Motor neuron (in vitro differentiated cells): ENCODE data around the gene IGF2. TPM values are rescaled to one million over a fixed set of nuclear protein-coding genes. Genes with fewer than 3 reads are reported as not detected.

Source experiments
- ATAC-seq, 8 experiments: fragments of 200-7000 bp; cut with Tn5 transposase; replicated peaks in 6 of 8; 2 replicates each; pipeline ENCODE4 v1.8.0; 2021; ENCODE audit warnings: mild to moderate bottlenecking in 8 of 8, moderate library complexity in 8 of 8
- H3K27ac ChIP-seq, 2 donors: fragments of 250-450 bp; sonication (Bioruptor Pico); 2 replicates each; pipeline ENCODE4 v1.9.0; 2021; ENCODE audit warnings: antibody characterized with exemption in 2 of 2, mild to moderate bottlenecking in 2 of 2, moderate library complexity in 1 of 2
- H3K4me1 ChIP-seq, 2 donors: fragments of 250-450 bp; sonication (Bioruptor Pico); replicated peaks in 1 of 2; 2 replicates each; pipeline ENCODE4 v1.6.1; 2021; ENCODE audit warnings: antibody characterized with exemption in 2 of 2, mild to moderate bottlenecking in 2 of 2, moderate library complexity in 1 of 2
- H3K4me3 ChIP-seq, 5 donors: fragments of 250-450 bp; sonication (Bioruptor Pico); 2 replicates each; pipeline ENCODE4 v1.9.0; 2021; ENCODE audit warnings: antibody characterized with exemption in 5 of 5, mild to moderate bottlenecking in 5 of 5, moderate library complexity in 4 of 5
- WGBS, 10 experiments: fragments of 450-650 bp; shearing (Covaris generic); methylation state at CpG; one replicate each; pipeline ENCODE4 v1.0.0; 2022; 5-methylcytosine and 5-hydroxymethylcytosine counted together
- in situ Hi-C, 9 experiments: fragments of 400-800 bp; cut with MboI; loops; one replicate each; pipeline ENCODE4 v1.15.0; 2021; ENCODE audit warnings: low sequenced_read_pairs in 9 of 9, low pct_unique_long_range_greater_than_20kb in 2 of 9; ENCODE audit not compliant: unreplicated experiment in 9 of 9
- total RNA-seq, 8 experiments: library from RNA; unstranded; fragments of 300-600 nt; gene quantifications; 2 replicates each; pipeline versions ENCODE4 v1.2.3 to v1.2.4, GENCODE V29; 2022

The IGF2 gene
- total RNA-seq, 8 experiments from 2014 or later: 0.52 to 165 (median 3.2) TPM

DNA sequence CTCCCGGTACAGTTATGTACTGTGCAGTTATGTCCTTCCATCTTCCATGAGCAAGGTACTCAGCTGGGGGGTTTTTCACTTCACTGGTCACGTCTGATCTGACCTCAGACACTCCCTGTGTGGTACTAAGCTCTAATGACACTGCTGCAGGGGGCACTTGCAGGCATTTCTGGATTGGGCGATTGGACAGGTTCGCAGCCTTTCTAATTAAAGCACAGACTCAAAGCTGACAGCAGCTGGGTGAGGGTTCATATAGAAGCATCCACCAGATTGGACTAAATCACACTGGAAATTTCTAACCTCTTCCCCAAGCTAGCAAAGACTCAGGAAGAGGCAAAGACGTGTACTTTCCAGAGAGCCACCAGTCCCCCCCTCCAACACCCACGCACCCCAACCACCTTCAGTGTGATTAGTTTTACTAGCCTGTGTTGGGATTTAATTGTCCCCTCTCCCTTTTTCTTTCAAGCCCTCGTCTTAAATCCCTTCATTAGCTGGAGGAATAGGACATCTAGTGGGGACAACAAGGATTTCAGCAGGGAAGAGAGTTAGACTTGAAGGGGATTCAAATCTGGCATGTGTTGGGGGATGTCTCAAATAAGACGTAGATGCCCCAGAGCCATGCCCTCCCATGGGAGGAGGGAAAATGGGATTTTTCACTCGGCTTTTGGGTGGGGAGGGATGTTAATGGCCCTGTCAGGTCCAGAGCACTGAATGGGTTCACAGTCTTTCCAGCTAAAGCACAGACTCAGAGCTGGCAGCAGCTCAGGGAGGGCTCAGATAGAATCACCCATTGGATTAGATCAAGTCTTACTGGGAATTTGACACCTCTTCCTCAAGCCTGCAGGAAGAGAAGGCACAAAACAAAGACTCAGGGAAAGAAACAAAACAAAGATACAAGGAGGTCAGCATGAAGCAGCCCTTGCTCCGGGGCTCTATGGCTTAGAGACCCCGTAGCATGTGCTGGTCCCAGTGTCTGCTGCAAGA is 11.0 kb upstream of the IGF2 start:
- no peak overlapping the region for H3K4me3 ChIP-seq
- H3K27ac ChIP-seq: no peak overlapping the region
- ATAC-seq: peak; percentile 15 to 59 (median 32)
- H3K4me1 ChIP-seq: peaks cover 11 to 21% of the 10 kb centered on the region in 2 donors
- 0 to 100% (median 0%) methylated on average over 1 to 5 of the region's 11 CpGs; no CpG with 5 or more reads in 1 of the 10 experiments for WGBS, 10 experiments
- in situ Hi-C loops: loop anchor here in 7 of 9 experiments (10.0 to 25.0 kb wide), 6 partner anchors 263 to 513 kb away; partner anchors contain the start of genes KRTAP5-6 (in 2 of the 7), KRTAP5-5 (in 1 of the 7) and PRR33 (in 1 of the 7)

DNA sequence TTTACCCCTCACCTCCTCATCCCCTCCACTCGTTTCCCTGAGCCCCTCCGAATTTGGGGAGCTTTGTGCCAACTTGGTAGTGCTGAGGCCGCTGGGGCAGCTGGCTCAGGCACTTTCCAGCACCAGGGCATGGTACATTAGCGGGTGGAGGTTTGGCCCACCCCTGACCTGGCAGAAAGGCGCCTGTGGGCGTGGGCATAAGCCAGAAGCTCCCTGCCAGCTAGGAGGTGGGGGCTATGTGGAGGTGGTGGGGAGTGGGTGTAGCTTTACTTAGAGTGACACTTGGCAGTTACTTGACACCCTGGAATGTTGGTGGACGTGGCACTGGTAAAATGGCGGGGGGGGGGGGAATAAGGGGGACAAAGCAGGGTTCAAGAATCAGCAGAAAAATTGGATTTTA is 10.3 kb upstream of the IGF2 start:
- Histone ChIP-seq H3K27ac (no peak overlapping the region), H3K4me1 (peaks cover 11 to 21% of the 10 kb centered on the region in 2 donors), H3K4me3 (no peak overlapping the region)
- ATAC-seq: no peak
- in situ Hi-C loops: no loop called here
- 30 to 51% methylated on average over 2 of the region's 8 CpGs; no CpG with 5 or more reads in 8 of the 10 experiments for WGBS, 10 experiments

DNA sequence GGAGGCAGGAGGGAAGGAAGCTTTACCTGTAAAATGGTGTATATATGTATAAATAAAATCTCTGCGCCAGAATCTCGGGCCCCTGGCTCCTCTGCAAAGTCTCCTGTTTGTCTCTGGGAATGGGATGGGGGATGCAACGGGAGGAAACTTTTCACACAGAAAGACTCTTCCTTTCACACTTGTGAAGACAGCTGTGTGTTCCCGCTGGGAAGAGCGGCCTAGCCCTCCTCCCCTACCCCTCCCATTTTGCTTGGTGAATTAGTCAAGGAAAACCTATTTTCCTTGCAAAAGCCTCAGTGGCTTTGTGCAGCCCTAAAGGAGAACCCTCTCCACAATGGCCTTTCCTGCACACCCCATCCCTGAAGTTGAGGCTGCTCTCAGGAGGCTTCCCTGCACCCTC is 9.4 kb upstream of the IGF2 start:
- Histone ChIP-seq H3K4me3 (no peak overlapping the region), H3K4me1 (peaks cover 11 to 27% of the 10 kb centered on the region in 2 donors), H3K27ac (no peak overlapping the region)
- ATAC-seq: no peak
- WGBS, 10 experiments: 0 to 60% (median 38%) methylated on average over 1 to 4 of the region's 5 CpGs; no CpG with 5 or more reads in 6 of the 10 experiments
- in situ Hi-C loops: no loop called here

- ATAC-seq: no peak
- in situ Hi-C loops: no loop called here
- 20 to 50% methylated on average over 2 of the region's 11 CpGs; no CpG with 5 or more reads in 8 of the 10 experiments for WGBS, 10 experiments
- H3K27ac ChIP-seq: no peak overlapping the region
- H3K4me1 ChIP-seq: peaks cover 11 to 27% of the 10 kb centered on the region in 2 donors
- H3K4me3 ChIP-seq: no peak overlapping the region
Measured at GRCh38 chr11:2147391-2147790, 8.2 kb upstream of the IGF2 start.

- Histone ChIP-seq H3K4me1 (peaks cover 7 to 19% of the 10 kb centered on the region in 2 donors), H3K27ac (no peak overlapping the region), H3K4me3 (no peak overlapping the region)
- no peak for ATAC-seq
- 40 to 46% (median 40%) methylated on average over 1 to 13 of the region's 19 CpGs; no CpG with 5 or more reads in 7 of the 10 experiments for WGBS, 10 experiments
- in situ Hi-C loops: no loop called here
Measured at GRCh38 chr11:2146051-2146450, 6.9 kb upstream of the IGF2 start.

GRCh38 chr11:2144544-2145248 is 5.5 kb upstream of the IGF2 start:
- in situ Hi-C loops: no loop called here
- WGBS, 10 experiments: 0 to 33% methylated on average over 1 of the region's 18 CpGs; no CpG with 5 or more reads in 8 of the 10 experiments
- ATAC-seq: no peak

GRCh38 chr11:2143799-2144543 is 4.8 kb upstream of the IGF2 start:
- H3K4me3 ChIP-seq: peak overlapping the region in 1 of 5 donors; percentile 17
- no peak for ATAC-seq
- in situ Hi-C loops: no loop called here
- no peak overlapping the region for H3K27ac ChIP-seq
- H3K4me1 ChIP-seq: peaks cover 3 to 27% of the 10 kb centered on the region in 2 donors
- 0 to 5% (median 0%) methylated on average over 3 to 13 of the region's 72 CpGs; no CpG with 5 or more reads in 2 of the 10 experiments for WGBS, 10 experiments

More at GRCh38 chr11:2144544-2145248, 5.5 kb upstream of the IGF2 start:
- Histone ChIP-seq H3K27ac (no peak overlapping the region), H3K4me3 (peak overlapping the region in 1 of 5 donors; percentile 17), H3K4me1 (peaks cover 3 to 26% of the 10 kb centered on the region in 2 donors)

DNA sequence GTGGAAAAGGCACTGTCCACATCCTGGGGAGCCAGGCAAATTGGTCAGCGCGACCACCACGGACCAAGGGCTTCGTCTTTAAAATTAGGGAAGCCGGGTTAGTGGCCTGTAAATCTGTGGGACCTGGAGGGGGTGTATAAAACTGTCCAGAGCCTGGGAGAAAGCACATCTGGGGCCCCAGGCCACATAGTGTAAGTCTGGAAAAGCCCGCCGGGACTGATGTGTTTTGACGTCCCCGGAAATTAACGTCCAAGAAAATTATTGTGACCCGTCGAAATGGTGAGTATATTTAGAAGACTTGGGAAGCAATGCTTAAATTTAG is 4.2 kb upstream of the IGF2 start:
- H3K27ac ChIP-seq: no peak overlapping the region
- WGBS, 10 experiments: 0 to 16% (median 5%) methylated on average over 2 to 9 of the region's 12 CpGs; no CpG with 5 or more reads in 4 of the 10 experiments
- no peak overlapping the region for H3K4me3 ChIP-seq
- H3K4me1 ChIP-seq: peaks cover 3 to 27% of the 10 kb centered on the region in 2 donors
- in situ Hi-C loops: no loop called here
- ATAC-seq: no peak

GRCh38 chr11:2142762-2143202 is 3.6 kb upstream of the IGF2 start:
- no peak for ATAC-seq
- Histone ChIP-seq H3K27ac (no peak overlapping the region), H3K4me1 (peaks cover 3 to 21% of the 10 kb centered on the region in 2 donors), H3K4me3 (no peak overlapping the region)
- 0 to 21% (median 4%) methylated on average over 1 to 5 of the region's 6 CpGs; no CpG with 5 or more reads in 3 of the 10 experiments for WGBS, 10 experiments
- in situ Hi-C loops: no loop called here

DNA sequence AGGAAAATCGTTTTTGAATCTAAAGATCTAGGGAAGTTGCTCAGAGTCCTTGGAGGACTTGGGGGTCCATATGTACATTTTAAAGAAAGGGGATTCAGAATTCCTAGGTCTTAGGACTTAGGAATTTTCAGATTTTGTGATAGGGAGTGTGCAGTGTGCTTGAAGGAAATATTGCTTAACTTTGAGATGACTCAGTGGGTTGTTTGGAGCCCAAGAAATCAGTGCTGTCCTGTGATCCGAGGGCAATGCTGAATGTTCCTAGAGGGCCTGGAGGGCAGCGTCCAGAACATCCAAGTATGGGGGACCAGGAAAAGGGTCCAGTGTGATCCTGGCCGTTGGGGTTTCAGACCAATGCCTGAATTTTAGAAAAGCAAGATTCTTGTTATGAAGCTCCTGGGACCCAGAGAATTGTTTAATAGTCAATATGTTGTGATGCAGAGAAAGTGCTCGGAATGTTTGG is 3.1 kb upstream of the IGF2 start:
- no peak for ATAC-seq
- in situ Hi-C loops: no loop called here
- WGBS, 10 experiments: 0 to 30% (median 7%) methylated on average over 1 to 5 of the region's 5 CpGs; no CpG with 5 or more reads in 1 of the 10 experiments

DNA sequence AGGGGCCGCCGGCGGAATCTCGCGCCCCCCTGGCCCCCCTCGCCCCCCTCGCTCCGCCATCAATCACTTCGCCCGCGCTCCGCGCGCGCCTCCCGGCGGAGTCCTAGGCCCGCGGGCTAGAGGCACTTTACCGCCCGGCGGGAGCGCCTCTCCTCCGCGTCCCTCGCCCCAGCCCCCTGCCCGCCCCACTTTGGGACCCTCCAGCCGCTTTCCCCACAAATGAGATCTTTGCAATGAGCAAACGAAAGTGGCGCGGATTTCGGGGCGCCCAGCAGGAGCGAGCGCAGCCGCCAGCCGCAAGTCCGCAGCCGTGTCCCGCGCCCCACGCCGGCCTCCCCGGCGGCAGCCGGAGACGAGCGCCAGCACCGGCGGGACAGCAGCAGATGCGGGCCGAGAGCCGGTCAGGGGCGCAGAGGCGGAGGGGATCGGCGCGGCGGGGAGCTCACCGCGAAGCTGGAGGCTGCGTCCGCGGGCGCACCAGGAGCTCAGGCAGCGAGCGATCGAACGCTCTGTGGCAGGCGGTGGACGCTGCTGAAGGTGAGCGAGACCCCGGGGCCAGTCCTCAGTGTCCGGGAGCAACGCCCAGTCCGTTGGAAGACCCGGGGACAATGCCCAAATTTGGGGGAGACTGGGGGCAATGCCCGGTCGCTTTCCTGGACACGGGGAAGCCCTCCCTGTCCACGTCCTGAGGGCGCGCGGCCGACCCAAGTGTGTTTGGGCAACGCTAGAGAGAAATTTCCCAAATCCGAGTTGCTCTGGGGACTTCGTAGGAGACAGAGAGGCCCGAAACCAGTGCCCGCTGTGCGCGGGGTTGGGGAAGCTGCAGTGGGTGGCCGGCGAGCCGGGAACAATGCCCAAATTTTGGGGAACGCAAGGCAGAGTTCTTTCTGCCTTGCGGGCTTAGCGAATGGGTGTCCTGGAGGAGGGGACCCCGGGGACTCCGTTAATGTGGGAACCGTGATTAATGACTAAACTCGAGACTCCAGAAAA is 1.5 kb upstream of the IGF2 start:
- Histone ChIP-seq H3K4me1 (peaks cover 10 to 27% of the 10 kb centered on the region in 2 donors), H3K27ac (no peak overlapping the region), H3K4me3 (peak overlapping the region in 3 of 5 donors; percentile 6 to 37 (median 33))
- no peak for ATAC-seq
- WGBS, 10 experiments: 0 to 17% (median 1%) methylated on average over 1 to 23 of the region's 102 CpGs; no CpG with 5 or more reads in 2 of the 10 experiments
- in situ Hi-C loops: no loop called here

More for the DNA sequence above, 3.1 kb upstream of the IGF2 start:
- Histone ChIP-seq H3K4me1 (peaks cover 7 to 19% of the 10 kb centered on the region in 2 donors), H3K4me3 (no peak overlapping the region), H3K27ac (no peak overlapping the region)
